NAMALWA (cell line): ENCODE results near the gene RSRC1.
"Not testable (repeated sequence)": the region's sequence is repeated elsewhere in the genome, so short reads cannot be mapped to it uniquely, and the experiment has no call there.

Source experiments
- DNase-seq: peaks from one replicate; pipeline ENCODE4 v3.0.0-alpha.2; 2015; ENCODE audit warnings: low spot score

RSRC1 gene

GRCh38 chr3:158228942-158229341 lies 119.1 kb downstream of the RSRC1 start:
- not testable (repeated sequence) for DNase-seq

- DNase-seq = no peak
These were observed 123.9 kb downstream of the RSRC1 start for GRCh38 chr3:158233791-158234190.

GRCh38 chr3:158244274-158244673 lies 134.4 kb downstream of the RSRC1 start:
- DNase-seq = no peak

GRCh38 chr3:158247288-158247687 lies 137.4 kb downstream of the RSRC1 start:
- no peak for DNase-seq

GRCh38 chr3:158248261-158248660 lies 138.4 kb downstream of the RSRC1 start:
- DNase-seq = no peak

GRCh38 chr3:158249183-158249582 lies 139.3 kb downstream of the RSRC1 start:
- no peak for DNase-seq

GRCh38 chr3:158258619-158259018 lies 148.7 kb downstream of the RSRC1 start:
- DNase-seq = no peak

- no peak for DNase-seq
These were observed 150.5 kb downstream of the RSRC1 start for GRCh38 chr3:158260392-158260791.

- DNase-seq = peak; percentile 20
These were observed 151.6 kb downstream of the RSRC1 start for GRCh38 chr3:158261371-158261991.

GRCh38 chr3:158264894-158265293 lies 155.0 kb downstream of the RSRC1 start:
- no peak for DNase-seq

- DNase-seq = no peak
These were observed 157.1 kb downstream of the RSRC1 start for GRCh38 chr3:158267015-158267414.

GRCh38 chr3:158269942-158270341 lies 160.1 kb downstream of the RSRC1 start:
- no peak for DNase-seq

GRCh38 chr3:158272081-158272480 lies 162.2 kb downstream of the RSRC1 start:
- no peak for DNase-seq

GRCh38 chr3:158273656-158274055 lies 163.8 kb downstream of the RSRC1 start:
- DNase-seq = no peak

- DNase-seq = no peak
These were observed 168.3 kb downstream of the RSRC1 start for GRCh38 chr3:158278187-158278586.

- peak; percentile 19 for DNase-seq
These were observed 169.7 kb downstream of the RSRC1 start for GRCh38 chr3:158279609-158280008.

- no peak for DNase-seq
These were observed 185.9 kb downstream of the RSRC1 start for GRCh38 chr3:158295771-158296170.

- no peak for DNase-seq
These were observed 188.1 kb downstream of the RSRC1 start for GRCh38 chr3:158297940-158298339.

GRCh38 chr3:158308236-158308928 lies 198.5 kb downstream of the RSRC1 start:
- DNase-seq = no peak

GRCh38 chr3:158312560-158313141 lies 202.8 kb downstream of the RSRC1 start:
- DNase-seq = peak; percentile 19

- DNase-seq = peak; percentile 77
These were observed 203.5 kb downstream of the RSRC1 start for GRCh38 chr3:158313338-158313927.

GRCh38 chr3:158314426-158315357 lies 204.8 kb downstream of the RSRC1 start:
- DNase-seq = no peak
